Mucosa of descending colon (tissue), 3 donors: ENCODE results near the gene RAD9A. TPM values are rescaled to one million over a fixed set of nuclear protein-coding genes. Genes with fewer than 3 reads are reported as not detected.

ENCODE experiments used
- ATAC-seq: fragments of 200-7000 bp; cut with Tn5 transposase; one replicate; pipeline ENCODE4 v1.9.1; 2020; ENCODE audit warnings: mild to moderate bottlenecking, moderate library complexity
- DNase-seq, 3 donors: peaks; one replicate each; pipeline ENCODE4 v3.0.0-alpha.2; 2020
- H3K36me3 ChIP-seq: fragments of 200-600 bp; one replicate; pipeline ENCODE4 v1.8.0; 2021; ENCODE audit warnings: low read depth, mild to moderate bottlenecking
- H3K4me1 ChIP-seq: fragments of 200-600 bp; one replicate; pipeline ENCODE4 v1.8.0; 2021; ENCODE audit warnings: low read depth, mild to moderate bottlenecking
- H3K4me3 ChIP-seq: fragments of 200-600 bp; one replicate; pipeline ENCODE4 v1.8.0; 2021; ENCODE audit warnings: mild to moderate bottlenecking
- H3K9me3 ChIP-seq: fragments of 200-600 bp; one replicate; pipeline ENCODE4 v1.8.0; 2021; ENCODE audit warnings: mild to moderate bottlenecking
- intact Hi-C, 2 donors: fragments of 100-400 bp; cut with DNase I in 1 of 2; cut with micrococcal nuclease in 1 of 2; formaldehyde crosslinking; loops; one replicate each; pipeline versions ENCODE4 v1.11.0 to v1.11.1; 2022; cut with DNase I, micrococcal nuclease
- total RNA-seq, 3 donors: library from RNA; stranded (reverse); fragmentation: NEBNext Ultra II Directional in 2 of 3; extraction: Animal tissue kit (Norgen Biotek cat#: 25700) in 2 of 3; gene quantifications; one replicate each; pipeline versions ENCODE4 v1.2.1 to v1.2.4, GENCODE V29; 2021 to 2023
- TF ChIP-seq, protein P1 (sequence below): fragments of 200-600 bp; IDR thresholded peaks from one replicate; pipeline ENCODE4 v1.8.0; 2022; ENCODE audit warnings: antibody characterized with exemption, mild to moderate bottlenecking
- donor health status: DM: no; HTN: no; CAD: no; lungs with moderate emphysema.
- donor health status: DM: no; HTN: no; CAD: no.
- donor health status: DM: no; HTN: yes; CAD: no.

RAD9A gene
- total RNA-seq, 3 donors from 2014 or later: 27.9 to 39.3 (median 29.1) TPM

DNA sequence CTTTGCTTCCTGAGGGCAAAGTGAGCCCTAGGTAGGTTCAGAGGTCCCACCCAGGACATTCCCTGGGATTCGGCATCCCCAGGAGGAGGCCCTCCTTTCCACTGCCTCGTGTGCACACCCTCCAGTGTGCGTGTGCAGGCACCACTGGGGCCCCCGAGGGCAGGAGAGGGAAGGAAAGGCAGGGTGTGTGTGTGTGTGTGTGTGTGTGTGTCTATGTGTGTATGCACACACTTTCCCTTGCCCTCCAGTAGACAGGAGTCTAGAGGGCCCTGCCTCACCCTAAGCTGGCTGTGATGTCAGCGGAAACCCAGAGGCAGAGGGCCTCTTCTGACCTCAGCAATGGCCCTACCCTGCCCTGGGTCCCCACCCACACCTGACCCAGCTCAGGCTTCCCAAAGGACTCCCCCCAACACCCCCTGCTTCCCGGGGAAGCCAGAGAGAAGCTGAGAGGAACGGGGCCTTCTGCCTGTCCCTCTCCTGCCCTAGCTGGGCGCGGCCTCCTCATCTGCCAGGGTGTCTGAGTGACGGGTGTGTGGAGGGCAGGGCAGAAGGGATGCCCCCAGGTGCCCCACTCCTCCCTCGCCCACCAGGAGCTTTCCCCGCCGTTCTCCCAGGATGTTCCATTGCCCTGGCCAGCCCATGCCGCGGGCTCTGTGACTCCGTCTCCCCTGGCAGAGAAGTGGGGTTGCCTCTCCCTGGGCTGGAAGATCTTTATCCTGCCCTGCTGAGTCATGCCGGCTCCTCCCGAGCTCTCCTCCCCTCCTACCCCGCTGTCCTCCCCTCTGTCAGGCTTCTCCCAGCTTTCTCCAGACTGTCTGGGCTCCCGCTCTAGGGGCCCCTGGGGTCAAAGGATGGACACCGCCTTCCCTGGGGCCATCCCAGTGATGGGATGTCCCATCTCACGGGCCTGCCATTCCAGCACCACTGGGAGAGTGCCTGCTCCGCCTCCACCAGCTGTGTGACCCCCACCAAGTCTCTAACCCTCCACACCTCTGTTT, 12.4 kb upstream of the RAD9A start:
- TF ChIP-seq, protein P1, sequence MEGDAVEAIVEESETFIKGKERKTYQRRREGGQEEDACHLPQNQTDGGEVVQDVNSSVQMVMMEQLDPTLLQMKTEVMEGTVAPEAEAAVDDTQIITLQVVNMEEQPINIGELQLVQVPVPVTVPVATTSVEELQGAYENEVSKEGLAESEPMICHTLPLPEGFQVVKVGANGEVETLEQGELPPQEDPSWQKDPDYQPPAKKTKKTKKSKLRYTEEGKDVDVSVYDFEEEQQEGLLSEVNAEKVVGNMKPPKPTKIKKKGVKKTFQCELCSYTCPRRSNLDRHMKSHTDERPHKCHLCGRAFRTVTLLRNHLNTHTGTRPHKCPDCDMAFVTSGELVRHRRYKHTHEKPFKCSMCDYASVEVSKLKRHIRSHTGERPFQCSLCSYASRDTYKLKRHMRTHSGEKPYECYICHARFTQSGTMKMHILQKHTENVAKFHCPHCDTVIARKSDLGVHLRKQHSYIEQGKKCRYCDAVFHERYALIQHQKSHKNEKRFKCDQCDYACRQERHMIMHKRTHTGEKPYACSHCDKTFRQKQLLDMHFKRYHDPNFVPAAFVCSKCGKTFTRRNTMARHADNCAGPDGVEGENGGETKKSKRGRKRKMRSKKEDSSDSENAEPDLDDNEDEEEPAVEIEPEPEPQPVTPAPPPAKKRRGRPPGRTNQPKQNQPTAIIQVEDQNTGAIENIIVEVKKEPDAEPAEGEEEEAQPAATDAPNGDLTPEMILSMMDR: no peak
- ATAC-seq (peak; percentile 49), DNase-seq (peak in 1 of 3 donors; percentile 41)
- Histone ChIP-seq H3K9me3 (no peaks in the 10 kb centered on the region), H3K36me3 (no peaks in the 10 kb centered on the region), H3K4me3 (no peak overlapping the region), H3K4me1 (peaks cover 14% of the 10 kb centered on the region)
- intact Hi-C loops: no loop called here

DNA sequence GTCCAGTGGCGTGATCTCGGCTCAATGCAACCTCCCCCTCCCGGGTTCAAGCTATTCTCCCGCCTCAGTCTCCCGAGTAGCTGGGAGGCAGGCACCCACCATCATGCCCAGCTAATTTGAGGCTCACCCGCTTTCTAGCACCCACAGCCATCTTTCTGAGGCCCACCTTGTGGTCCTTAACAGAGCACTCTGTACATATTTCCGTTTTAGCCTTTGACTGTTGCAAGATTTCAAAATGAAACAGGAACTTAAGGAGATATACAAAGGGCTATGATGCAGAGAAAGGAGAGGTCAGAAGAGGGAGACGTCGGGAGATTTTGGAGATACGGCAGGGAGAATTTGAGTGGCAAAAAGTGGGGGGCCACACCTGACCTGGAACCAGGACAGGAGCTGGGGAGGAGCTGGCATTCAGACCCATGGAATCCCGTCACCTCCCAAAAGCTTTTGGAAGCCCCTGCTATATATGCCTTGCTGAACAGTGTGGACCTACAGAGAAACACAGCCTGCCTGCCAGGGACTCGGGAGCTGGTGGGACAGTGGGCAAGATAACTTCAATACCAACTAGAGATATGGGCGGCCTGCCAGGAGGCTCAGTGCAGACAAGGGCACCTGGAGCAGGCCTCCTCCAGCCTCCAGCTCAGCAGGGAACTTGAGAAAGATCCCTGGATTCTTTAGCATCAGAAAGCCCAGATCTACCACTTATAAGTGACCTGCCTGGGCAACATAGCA, 10.4 kb upstream of the RAD9A start:
- no peaks in the 10 kb centered on the region for H3K36me3 ChIP-seq
- intact Hi-C loops: no loop called here
- H3K4me3 ChIP-seq: no peak overlapping the region
- no peaks in the 10 kb centered on the region for H3K9me3 ChIP-seq
- DNase-seq: peak in 1 of 3 donors; percentile 26
- H3K4me1 ChIP-seq: peaks cover 9% of the 10 kb centered on the region
- ATAC-seq: peak; percentile 31
- TF ChIP-seq, protein P1: no peak

DNA sequence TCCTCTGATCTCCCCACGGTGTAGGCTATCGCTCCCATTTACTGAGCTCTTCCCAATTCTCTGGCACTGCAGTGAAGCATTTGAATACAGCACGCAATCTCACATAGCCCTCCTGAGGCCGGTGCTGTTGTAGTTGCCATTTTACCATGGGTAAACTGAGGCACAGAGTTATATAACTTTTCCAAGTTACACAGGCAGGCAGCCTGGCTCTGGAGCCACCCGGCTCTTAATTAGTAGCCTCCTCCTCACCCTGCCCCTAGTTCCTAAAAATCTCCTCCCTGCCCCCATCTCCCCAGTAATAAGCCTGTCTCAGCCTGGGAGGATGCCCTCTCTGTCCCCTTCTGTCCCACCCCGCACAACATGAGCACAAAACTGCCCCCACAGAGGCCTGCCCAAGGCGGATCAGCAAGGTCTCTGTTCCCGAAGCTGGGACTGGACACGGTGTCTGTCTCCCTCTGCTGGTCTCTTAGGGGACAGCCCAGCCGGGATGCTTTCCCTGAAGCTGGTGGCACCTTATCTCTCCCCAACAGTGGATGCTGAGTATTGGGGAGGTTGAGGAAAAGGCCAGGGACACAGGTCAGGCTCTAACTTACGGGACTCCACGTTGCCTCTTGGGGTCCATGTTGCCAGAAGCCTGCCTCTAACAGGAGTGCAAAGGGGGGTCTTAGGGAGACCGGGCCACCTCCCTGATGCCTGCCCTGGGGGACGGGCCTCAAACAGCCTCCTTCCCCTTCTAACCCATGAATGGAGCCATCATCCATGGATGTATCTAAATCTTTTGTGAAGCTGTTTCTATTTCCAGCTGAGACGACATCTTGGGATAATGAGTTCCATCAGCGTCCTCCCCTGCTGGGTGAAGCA, 9.3 kb upstream of the RAD9A start:
- no peak overlapping the region for H3K4me3 ChIP-seq
- ATAC-seq: peak; percentile 91
- intact Hi-C loops: no loop called here
- no peaks in the 10 kb centered on the region for H3K9me3 ChIP-seq
- DNase-seq: peak in 2 of 3 donors; percentile 90 to 92
- H3K4me1 ChIP-seq: peaks cover 9% of the 10 kb centered on the region
- H3K36me3 ChIP-seq: no peaks in the 10 kb centered on the region
- TF ChIP-seq, protein P1: peak; percentile 92

DNA sequence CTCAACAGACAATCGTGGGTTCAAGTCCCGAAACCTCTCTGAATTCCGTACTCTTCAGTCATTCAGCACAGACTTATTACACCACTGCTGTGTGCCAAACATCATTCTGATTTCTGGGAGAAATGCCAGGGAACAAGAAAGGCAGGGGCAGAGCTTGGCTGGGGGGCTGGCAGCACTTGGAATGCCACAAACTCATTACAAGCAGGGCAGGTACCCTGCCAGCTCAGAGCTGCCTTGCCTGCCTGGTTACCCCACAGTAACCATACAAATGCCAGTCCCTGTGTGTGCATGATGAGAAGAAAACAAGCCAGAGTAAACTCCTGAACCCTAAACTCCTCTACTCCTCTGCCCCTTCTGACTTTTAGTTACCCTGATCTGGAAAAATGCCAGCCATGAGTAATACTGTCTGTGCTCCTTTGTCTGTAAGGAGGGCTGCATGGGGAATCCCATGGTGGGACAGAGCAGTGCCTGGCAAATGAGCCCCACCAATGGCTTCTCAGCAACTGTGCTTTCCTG, 6.9 kb upstream of the RAD9A start:
- ATAC-seq (no peak), DNase-seq (peak in 1 of 3 donors; percentile 20)
- peaks cover 9% of the 10 kb centered on the region for H3K4me1 ChIP-seq
- no peak overlapping the region for H3K4me3 ChIP-seq
- H3K9me3 ChIP-seq: no peaks in the 10 kb centered on the region
- TF ChIP-seq, protein P1: no peak
- H3K36me3 ChIP-seq: no peaks in the 10 kb centered on the region
- intact Hi-C loops: no loop called here

DNA sequence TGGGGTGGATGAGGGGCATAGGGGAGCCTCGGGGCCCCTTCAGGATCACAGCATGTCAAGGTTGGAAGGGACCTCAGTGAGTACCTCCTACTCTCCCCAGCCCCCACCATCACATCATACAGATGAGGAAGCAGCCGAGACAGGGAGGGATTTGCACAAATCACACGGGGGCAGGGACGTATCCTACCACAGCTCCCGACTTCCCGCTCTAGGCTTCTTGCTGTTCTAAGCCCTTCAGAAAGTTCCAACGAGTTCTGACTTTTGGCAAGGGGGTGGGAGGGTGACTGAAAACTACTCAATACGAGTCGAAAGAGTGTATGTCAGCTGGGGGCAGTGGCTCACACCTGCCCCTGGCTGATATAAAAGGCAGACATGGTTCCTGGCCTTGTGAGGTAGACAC, 4.7 kb upstream of the RAD9A start:
- TF ChIP-seq, protein P1: no peak
- H3K4me1 ChIP-seq: peaks cover 17% of the 10 kb centered on the region
- H3K36me3 ChIP-seq: no peaks in the 10 kb centered on the region
- no peak for ATAC-seq
- DNase-seq: no peak
- intact Hi-C loops: no loop called here
- H3K9me3 ChIP-seq: no peaks in the 10 kb centered on the region
- no peak overlapping the region for H3K4me3 ChIP-seq
